GM19468 (cell line): Measurements from ENCODE around the gene HOMER3.
"Not testable (repeated sequence)": the region's sequence is repeated elsewhere in the genome, so short reads cannot be mapped to it uniquely, and the experiment has no call there.

ENCODE experiments used
- ATAC-seq: cut with Tn5 transposase; IDR thresholded peaks from one replicate; pipeline ENCODE4 v1.9.1; 2021; ENCODE audit warnings: mild to moderate bottlenecking, moderate library complexity, moderate number of reproducible peaks; ENCODE audit not compliant: unreplicated experiment; ENCODE audit errors: extremely low read depth

HOMER3 gene

GRCh38 chr19:18955042-18955441 lies 14.0 kb upstream of the HOMER3 start:
- ATAC-seq, result no peak

GRCh38 chr19:18954094-18954493 lies 13.1 kb upstream of the HOMER3 start:
- ATAC-seq, result no peak

GRCh38 chr19:18952364-18953003 lies 11.5 kb upstream of the HOMER3 start:
- not testable (repeated sequence) for ATAC-seq

GRCh38 chr19:18951721-18952281 lies 10.8 kb upstream of the HOMER3 start:
- no peak for ATAC-seq

GRCh38 chr19:18949858-18950257 lies 8.8 kb upstream of the HOMER3 start:
- ATAC-seq, result no peak

GRCh38 chr19:18948976-18949356 lies 7.9 kb upstream of the HOMER3 start:
- ATAC-seq, result no peak

- no peak for ATAC-seq
Observed at GRCh38 chr19:18948075-18948975, 7.3 kb upstream of the HOMER3 start.

- no peak for ATAC-seq
Observed at GRCh38 chr19:18946918-18947317, 5.9 kb upstream of the HOMER3 start.

GRCh38 chr19:18946335-18946734 lies 5.3 kb upstream of the HOMER3 start:
- ATAC-seq, result no peak

- ATAC-seq, result no peak
Observed at GRCh38 chr19:18945297-18945696, 4.3 kb upstream of the HOMER3 start.

- ATAC-seq, result no peak
Observed at GRCh38 chr19:18943465-18943864, 2.4 kb upstream of the HOMER3 start.

GRCh38 chr19:18942692-18943091 lies 1.7 kb upstream of the HOMER3 start:
- no peak for ATAC-seq

GRCh38 chr19:18941628-18942354 lies 774 bp upstream of the HOMER3 start:
- ATAC-seq, result no peak

- ATAC-seq, result no peak
Observed at GRCh38 chr19:18939922-18940768, 872 bp downstream of the HOMER3 start.

- ATAC-seq, result no peak
Observed at GRCh38 chr19:18939163-18939562, 1.9 kb downstream of the HOMER3 start.

GRCh38 chr19:18933297-18933696 lies 7.7 kb downstream of the HOMER3 start:
- ATAC-seq, result no peak

GRCh38 chr19:18932216-18932841 lies 8.7 kb downstream of the HOMER3 start:
- no peak for ATAC-seq

GRCh38 chr19:18931316-18932162 lies 9.5 kb downstream of the HOMER3 start:
- no peak for ATAC-seq
